Gastrocnemius medialis (tissue), 4 donors: Measurements from ENCODE around the gene IL18. TPM values are rescaled to one million over a fixed set of nuclear protein-coding genes. Genes with fewer than 3 reads are reported as not detected.
A peak's percentile ranks its signal among the peaks of the same experiment; 100 is the strongest.

Experiments
- ATAC-seq, 2 donors: fragments of 150-250 bp; one replicate each; pipeline ENCODE4 v1.9.1; 2016
- DNase-seq, 2 donors: peaks; one replicate each; pipeline ENCODE4 v3.0.0-alpha.2; 2019
- H3K27ac ChIP-seq, 4 donors: fragments of 200-600 bp; sonication (generic); 1 replicate in 1 of 4; 2 replicates in 3 of 4; pipeline ENCODE4 v1.5.1; 2016 to 2018; ENCODE audit warnings: mild to moderate bottlenecking in 2 of 4, moderate library complexity in 1 of 4
- H3K27me3 ChIP-seq, 3 donors: fragments of 200-600 bp; sonication (generic) in 2 of 3; 1 replicate in 1 of 3; 2 replicates in 2 of 3; pipeline versions ENCODE4 v1.5.1 to v1.6.0; 2016 to 2019; ENCODE audit warnings: mild to moderate bottlenecking in 1 of 3, moderate library complexity in 1 of 3
- H3K36me3 ChIP-seq, 2 donors: fragments of 200-600 bp; sonication (generic) in 1 of 2; one replicate each; pipeline ENCODE4 v1.5.1; 2017 to 2018
- H3K4me1 ChIP-seq, 2 donors: fragments of 200-600 bp; sonication (generic) in 1 of 2; one replicate each; pipeline ENCODE4 v1.5.1; 2016 to 2017; ENCODE audit warnings: mild to moderate bottlenecking in 2 of 2
- H3K4me3 ChIP-seq, 4 donors: fragments of 200-600 bp; sonication (generic) in 3 of 4; 1 replicate in 1 of 4; 2 replicates in 3 of 4; pipeline ENCODE4 v1.5.1; 2016 to 2019; ENCODE audit warnings: mild to moderate bottlenecking in 2 of 4
- H3K9me3 ChIP-seq, 3 donors: fragments of 200-600 bp; sonication (generic) in 2 of 3; 1 replicate in 1 of 3; 2 replicates in 2 of 3; pipeline ENCODE4 v1.5.1; 2016 to 2019
- CTCF ChIP-seq, 5 experiments: fragments of 450-650 bp in 3 of 5; fragments of 200-600 bp in 2 of 5; sonication (generic) in 2 of 5; IDR thresholded peaks in 4 of 5; conservative IDR thresholded peaks in 1 of 5; 1 replicate in 4 of 5; 2 replicates in 1 of 5; pipeline ENCODE4 v1.5.1; 2016 to 2019; ENCODE audit warnings: antibody characterized with exemption in 5 of 5, mild to moderate bottlenecking in 3 of 5, moderate library complexity in 3 of 5
- POLR2A ChIP-seq, 2 donors: fragments of 450-650 bp; IDR thresholded peaks; one replicate each; pipeline ENCODE4 v1.6.1; 2017; ENCODE audit warnings: antibody characterized with exemption in 2 of 2, mild to moderate bottlenecking in 2 of 2, moderate library complexity in 2 of 2
- in situ Hi-C, 4 donors: fragments of 200-750 bp; cut with MboI; loops; one replicate each; pipeline versions ENCODE4 v1.15.0 to v1.8.0; 2017; ENCODE audit warnings: low sequenced_read_pairs in 4 of 4
- intact Hi-C: fragments of 100-400 bp; cut with DNase I; formaldehyde crosslinking; loops from one replicate; pipeline ENCODE4 v1.15.1; 2023; ENCODE audit warnings: low total_unique reads
- total RNA-seq, 4 donors: library from RNA; depleted of rRNA; stranded (reverse); fragments of >200 nt; gene quantifications; one replicate each; pipeline versions ENCODE4 v1.1.0 to v1.2.3, GENCODE V29; 2016

IL18 gene
- total RNA-seq, 4 donors from 2014 or later, result 0.58 to 11.7 (median 6.8) TPM

GRCh38 chr11:112179601-112180000, 15.7 kb upstream of the IL18 start:
- H3K27ac ChIP-seq, result peak overlapping the region in 1 of 4 donors; percentile 6
- TF ChIP-seq POLR2A (IDR thresholded peaks at IDR 0.05) (no peak), CTCF (IDR thresholded peaks at IDR 0.05 in 4 of 5, conservative IDR thresholded peaks at IDR 0.05 in 1 of 5) (no peak)
- H3K27me3 ChIP-seq, result no peaks in the 10 kb centered on the region
- no peak for DNase-seq
- in situ Hi-C loops, result loop anchor here in 3 of 4 donors (5.0 kb wide), 1 partner anchor 62 kb away; no protein-coding TSS in a partner anchor
- no peaks in the 10 kb centered on the region for H3K36me3 ChIP-seq
- intact Hi-C loops, result no loop called here
- H3K4me1 ChIP-seq, result peaks cover 21 to 22% of the 10 kb centered on the region in 2 donors
- H3K4me3 ChIP-seq, result no peak overlapping the region
- no peaks in the 10 kb centered on the region for H3K9me3 ChIP-seq
- ATAC-seq, result no peak

- TF ChIP-seq POLR2A (IDR thresholded peaks at IDR 0.05), result no peak
- no peak for TF ChIP-seq CTCF (IDR thresholded peaks at IDR 0.05 in 4 of 5, conservative IDR thresholded peaks at IDR 0.05 in 1 of 5)
- H3K4me1 ChIP-seq, result peaks cover 21 to 22% of the 10 kb centered on the region in 2 donors
- intact Hi-C loops, result no loop called here
- H3K36me3 ChIP-seq, result no peaks in the 10 kb centered on the region
- H3K27ac ChIP-seq, result peak overlapping the region in 1 of 4 donors; percentile 6
- no peaks in the 10 kb centered on the region for H3K27me3 ChIP-seq
- DNase-seq, result no peak
- H3K4me3 ChIP-seq, result no peak overlapping the region
- no peaks in the 10 kb centered on the region for H3K9me3 ChIP-seq
- in situ Hi-C loops, result loop anchor here in 3 of 4 donors (5.0 kb wide), 1 partner anchor 62 kb away; no protein-coding TSS in a partner anchor
- ATAC-seq, result no peak
Observed at GRCh38 chr11:112178936-112179335, 15.0 kb upstream of the IL18 start.

GRCh38 chr11:112178428-112178827, 14.5 kb upstream of the IL18 start:
- no peak for TF ChIP-seq CTCF (IDR thresholded peaks at IDR 0.05 in 4 of 5, conservative IDR thresholded peaks at IDR 0.05 in 1 of 5)
- no peak for TF ChIP-seq POLR2A (IDR thresholded peaks at IDR 0.05)
- Histone ChIP-seq H3K4me1 (peaks cover 21 to 24% of the 10 kb centered on the region in 2 donors), H3K9me3 (no peaks in the 10 kb centered on the region), H3K27me3 (no peaks in the 10 kb centered on the region), H3K36me3 (no peaks in the 10 kb centered on the region), H3K27ac (no peak overlapping the region), H3K4me3 (no peak overlapping the region)
- ATAC-seq (no peak), DNase-seq (no peak)
- in situ Hi-C loops, result loop anchor here in 3 of 4 donors (5.0 kb wide), 1 partner anchor 61 kb away; no protein-coding TSS in a partner anchor
- intact Hi-C loops, result no loop called here

GRCh38 chr11:112177589-112177988, 13.7 kb upstream of the IL18 start:
- no peak for ATAC-seq
- in situ Hi-C loops, result loop anchor here in 3 of 4 donors (5.0 kb wide), 1 partner anchor 60 kb away; no protein-coding TSS in a partner anchor

More at GRCh38 chr11:112177589-112177988, 13.7 kb upstream of the IL18 start:
- Histone ChIP-seq H3K9me3 (no peaks in the 10 kb centered on the region), H3K27ac (peak overlapping the region in 3 of 4 donors; percentile 9 to 75 (median 72)), H3K4me3 (no peak overlapping the region), H3K4me1 (peaks cover 29 to 32% of the 10 kb centered on the region in 2 donors), H3K27me3 (no peaks in the 10 kb centered on the region), H3K36me3 (no peaks in the 10 kb centered on the region)
- TF ChIP-seq CTCF (IDR thresholded peaks at IDR 0.05 in 4 of 5, conservative IDR thresholded peaks at IDR 0.05 in 1 of 5) (no peak), POLR2A (IDR thresholded peaks at IDR 0.05) (no peak)
- intact Hi-C loops, result no loop called here
- DNase-seq, result no peak
